SIG-M5 (cell line): Measurements from ENCODE around the gene PRDM5.
"Not testable (repeated sequence)": the region's sequence is repeated elsewhere in the genome, so short reads cannot be mapped to it uniquely, and the experiment has no call there.

Experiments
- DNase-seq: peaks from one replicate; lab custom pipeline; 2025; lab: John Stamatoyannopoulos, UW

PRDM5 gene

GRCh38 chr4:120753854-120754253 is 168.7 kb downstream of the PRDM5 start:
- no peak for DNase-seq

GRCh38 chr4:120750152-120750525 is 172.4 kb downstream of the PRDM5 start:
- DNase-seq: no peak

- DNase-seq: no peak
These were observed 172.9 kb downstream of the PRDM5 start for GRCh38 chr4:120749445-120750151.

GRCh38 chr4:120741636-120742035 is 180.9 kb downstream of the PRDM5 start:
- not testable (repeated sequence) for DNase-seq

- DNase-seq: no peak
These were observed 186.2 kb downstream of the PRDM5 start for GRCh38 chr4:120736312-120736711.

GRCh38 chr4:120733968-120734367 is 188.6 kb downstream of the PRDM5 start:
- DNase-seq: no peak

- no peak for DNase-seq
These were observed 189.5 kb downstream of the PRDM5 start for GRCh38 chr4:120733054-120733453.

GRCh38 chr4:120731561-120731960 is 191.0 kb downstream of the PRDM5 start:
- DNase-seq: no peak

GRCh38 chr4:120730777-120731320 is 191.7 kb downstream of the PRDM5 start:
- no peak for DNase-seq

GRCh38 chr4:120728892-120729675 is 193.4 kb downstream of the PRDM5 start:
- no peak for DNase-seq

GRCh38 chr4:120725639-120726580 is 196.6 kb downstream of the PRDM5 start:
- DNase-seq: no peak

GRCh38 chr4:120724656-120725055 is 197.9 kb downstream of the PRDM5 start:
- DNase-seq: no peak

- no peak for DNase-seq
These were observed 198.5 kb downstream of the PRDM5 start for GRCh38 chr4:120723986-120724385.

- DNase-seq: no peak
These were observed 199.4 kb downstream of the PRDM5 start for GRCh38 chr4:120723105-120723504.

GRCh38 chr4:120722655-120723054 is 199.9 kb downstream of the PRDM5 start:
- DNase-seq: no peak

- DNase-seq: no peak
These were observed 202.1 kb downstream of the PRDM5 start for GRCh38 chr4:120720354-120720934.

GRCh38 chr4:120718979-120719566 is 203.5 kb downstream of the PRDM5 start:
- peak; percentile 5 for DNase-seq

- no peak for DNase-seq
These were observed 206.2 kb downstream of the PRDM5 start for GRCh38 chr4:120716346-120716745.

- DNase-seq: no peak
These were observed 208.0 kb downstream of the PRDM5 start for GRCh38 chr4:120714417-120715010.

- DNase-seq: no peak
These were observed 212.5 kb downstream of the PRDM5 start for GRCh38 chr4:120709991-120710390.

- DNase-seq: no peak
These were observed 218.0 kb downstream of the PRDM5 start for GRCh38 chr4:120704538-120704937.
